Heart left ventricle (tissue), 13 donors: Measurements from ENCODE around the gene SCYGR4.

Experiments
- CTCF ChIP-seq, 12 donors: fragments of 200-600 bp; sonication (generic) in 4 of 12; IDR thresholded peaks; one replicate each; pipeline versions ENCODE4 v1.5.0 to v1.8.0; 2018 to 2022; ENCODE audit warnings: antibody characterized with exemption in 12 of 12, mild to moderate bottlenecking in 5 of 12
- POLR2A ChIP-seq, 2 donors: fragments of 450-650 bp; IDR thresholded peaks; one replicate each; pipeline ENCODE4 v1.6.1; 2017; ENCODE audit warnings: antibody characterized with exemption in 2 of 2, mild to moderate bottlenecking in 2 of 2, moderate library complexity in 2 of 2
- donor health status: ischemic (EF 13 %, LVEDD 7.1; RV severe dilation, severe dysfunction).
- donor health status: DM: no; HTN: yes; CAD: no.
- donor health status: DM: no; HTN: no; CAD: no.
- donor health status: ischemic (EF 25% LVEDD 6.9; RV normal size, moderate dysfunction).
- donor health status: ischemic (EF 25% LVEDD 5.7; RV mildly dilated, moderate dysfunction).
- donor health status: ischemic (EF 35%, LVEDD 5.7; RV mildly dilated, moderate dysfunction).
- donor health status: nonischemic (EF 11% LVEDD 7.7; RV severe dilation, severe dysfunction).
- donor health status: DM: yes; HTN: yes; CAD: no.
- donor health status: PGD.
- donor health status: ischemic (EF 29% LVEDD 5.4; RV normal size, mild dysfunction).
- donor health status: nonischemic (EF 23%, LVEDD 6.1; RV moderate dilation, normal function).

GRCh38 chr2:227634201-227634600 is 16.9 kb downstream of the SCYGR4 start:
- no peak for TF ChIP-seq POLR2A (IDR thresholded peaks at IDR 0.05)
- no peak for TF ChIP-seq CTCF (IDR thresholded peaks at IDR 0.05)
